ENCODE results near the gene C20orf173. TPM values are rescaled to one million over a fixed set of nuclear protein-coding genes. Genes with fewer than 3 reads are reported as not detected.
"Not testable (repeated sequence)": the region's sequence is repeated elsewhere in the genome, so short reads cannot be mapped to it uniquely, and the experiment has no call there.

Gene C20orf173
- total RNA-seq, 4 donors from 2014 or later: not detected

DNA sequence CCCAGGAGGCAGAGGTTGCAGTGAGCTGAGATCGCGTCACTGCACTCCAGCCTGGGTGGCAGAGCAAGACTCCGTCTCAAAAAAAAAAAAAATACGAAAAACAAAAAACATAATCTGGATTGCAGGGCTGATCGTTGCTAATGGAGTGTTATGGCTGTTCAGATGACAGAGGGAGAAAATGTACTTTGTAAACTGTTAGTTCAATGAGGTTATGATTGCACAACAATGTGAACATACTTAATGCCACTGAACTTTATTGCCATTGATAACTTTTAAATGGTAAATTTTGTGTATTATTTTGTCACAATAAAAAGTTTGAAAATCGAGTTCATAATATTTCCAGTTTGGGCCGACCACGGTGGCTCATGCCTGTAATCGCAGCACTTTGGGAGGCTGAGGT lies 10.5 kb downstream of the C20orf173 start:
- DNase-seq: no peak
- intact Hi-C loops (cut with DNase I; ENCODE audit: low total_unique reads): no loop called here
- H3K4me3 ChIP-seq: no peak overlapping the region
- H3K4me1 ChIP-seq: peaks cover 0 to 6% of the 10 kb centered on the region in 2 donors
- no peaks in the 10 kb centered on the region for H3K36me3 ChIP-seq
- H3K9me3 ChIP-seq: no peaks in the 10 kb centered on the region
- H3K27ac ChIP-seq: no peak overlapping the region
- TF ChIP-seq POLR2A (IDR thresholded peaks at IDR 0.05) (no peak), CTCF (IDR thresholded peaks at IDR 0.05 in 4 of 5, conservative IDR thresholded peaks at IDR 0.05 in 1 of 5) (no peak)
- no peaks in the 10 kb centered on the region for H3K27me3 ChIP-seq
- in situ Hi-C loops (cut with MboI; ENCODE audit: low sequenced_read_pairs in 4 of 4): no loop called here
- no peak for ATAC-seq

GRCh38 chr20:35517767-35518166 lies 11.7 kb downstream of the C20orf173 start:
- H3K4me3 ChIP-seq; H3K27ac ChIP-seq; H3K4me1 ChIP-seq; ATAC-seq; intact Hi-C loops (cut with DNase I; ENCODE audit: low total_unique reads); DNase-seq; H3K36me3 ChIP-seq; H3K27me3 ChIP-seq; H3K9me3 ChIP-seq; in situ Hi-C loops (cut with MboI; ENCODE audit: low sequenced_read_pairs in 4 of 4): not testable (repeated sequence)

DNA sequence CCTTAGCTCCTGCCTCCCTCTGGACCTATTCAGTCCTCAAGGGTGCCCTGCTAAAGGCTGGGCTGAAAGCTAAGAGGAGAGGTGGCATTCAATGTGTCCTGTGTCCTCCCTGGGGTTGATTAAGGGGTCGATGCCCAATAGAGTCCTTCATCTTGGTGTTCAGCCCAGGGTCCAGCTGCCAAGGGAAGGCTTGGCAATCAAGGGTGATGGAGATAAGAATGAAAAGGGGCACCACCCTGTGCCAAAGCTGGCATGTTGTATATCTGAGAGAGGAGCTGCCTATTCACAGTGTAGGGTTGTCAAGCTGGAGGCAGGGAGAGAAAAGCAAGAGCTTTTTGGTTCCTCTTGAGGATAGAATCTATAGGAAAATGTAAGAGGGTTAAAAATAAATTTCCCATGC lies 12.3 kb downstream of the C20orf173 start:
- Histone ChIP-seq H3K36me3 (no peaks in the 10 kb centered on the region), H3K4me3 (no peak overlapping the region), H3K27ac (no peak overlapping the region), H3K4me1 (peaks cover 0 to 6% of the 10 kb centered on the region in 2 donors), H3K9me3 (no peaks in the 10 kb centered on the region), H3K27me3 (no peaks in the 10 kb centered on the region)
- TF ChIP-seq CTCF (IDR thresholded peaks at IDR 0.05 in 4 of 5, conservative IDR thresholded peaks at IDR 0.05 in 1 of 5): no peak
- TF ChIP-seq POLR2A (IDR thresholded peaks at IDR 0.05): no peak
- no peak for ATAC-seq
- intact Hi-C loops (cut with DNase I; ENCODE audit: low total_unique reads): no loop called here
- in situ Hi-C loops (cut with MboI; ENCODE audit: low sequenced_read_pairs in 4 of 4): no loop called here
- DNase-seq: no peak

GRCh38 chr20:35515949-35516645 lies 13.4 kb downstream of the C20orf173 start:
- ATAC-seq (peak; percentile 77 to 87), DNase-seq (peak in 1 of 2 donors; percentile 16)
- TF ChIP-seq CTCF (IDR thresholded peaks at IDR 0.05 in 4 of 5, conservative IDR thresholded peaks at IDR 0.05 in 1 of 5): no peak
- TF ChIP-seq POLR2A (IDR thresholded peaks at IDR 0.05): no peak
- Histone ChIP-seq H3K27ac (no peak overlapping the region), H3K4me3 (no peak overlapping the region), H3K9me3 (no peaks in the 10 kb centered on the region), H3K36me3 (no peaks in the 10 kb centered on the region), H3K27me3 (no peaks in the 10 kb centered on the region), H3K4me1 (peaks cover 0 to 6% of the 10 kb centered on the region in 2 donors)
- intact Hi-C loops (cut with DNase I; ENCODE audit: low total_unique reads): no loop called here
- in situ Hi-C loops (cut with MboI; ENCODE audit: low sequenced_read_pairs in 4 of 4): no loop called here

DNA sequence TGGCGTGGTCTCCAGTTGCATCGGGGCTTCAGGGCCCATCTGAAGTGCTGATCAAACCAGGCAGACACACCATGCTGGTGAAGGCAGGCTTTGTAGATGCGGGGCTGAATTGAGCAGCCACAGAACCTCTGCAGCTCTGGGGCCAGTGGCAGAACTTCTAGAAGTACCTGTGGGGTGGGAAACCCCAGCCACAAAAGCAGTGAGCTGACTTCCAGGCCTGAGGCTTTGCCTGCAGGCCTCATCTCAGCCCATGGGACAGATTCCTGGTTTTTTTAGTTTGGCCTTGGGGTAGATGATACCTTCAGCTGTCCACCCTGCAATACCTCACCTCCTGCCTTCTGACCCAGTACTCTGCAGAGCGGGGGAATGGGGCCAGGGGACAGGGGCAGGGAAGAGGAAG lies 14.1 kb downstream of the C20orf173 start:
- H3K27me3 ChIP-seq: no peaks in the 10 kb centered on the region
- DNase-seq (no peak), ATAC-seq (no peak)
- in situ Hi-C loops (cut with MboI; ENCODE audit: low sequenced_read_pairs in 4 of 4) (no loop called here), intact Hi-C loops (cut with DNase I; ENCODE audit: low total_unique reads) (no loop called here)
- peaks cover 0 to 5% of the 10 kb centered on the region in 2 donors for H3K36me3 ChIP-seq
- TF ChIP-seq CTCF (IDR thresholded peaks at IDR 0.05 in 4 of 5, conservative IDR thresholded peaks at IDR 0.05 in 1 of 5) (no peak), POLR2A (IDR thresholded peaks at IDR 0.05) (no peak)
- H3K27ac ChIP-seq: no peak overlapping the region
- no peaks in the 10 kb centered on the region for H3K9me3 ChIP-seq
- H3K4me3 ChIP-seq: no peak overlapping the region
- H3K4me1 ChIP-seq: peaks cover 0 to 6% of the 10 kb centered on the region in 2 donors

Data from gastrocnemius medialis (tissue), 4 donors.